Lower leg skin (tissue), 4 donors: Measurements from ENCODE around the gene RUFY3. TPM values are rescaled to one million over a fixed set of nuclear protein-coding genes. Genes with fewer than 3 reads are reported as not detected.
A peak's percentile ranks its signal among the peaks of the same experiment; 100 is the strongest.
"Not testable (repeated sequence)": the region's sequence is repeated elsewhere in the genome, so short reads cannot be mapped to it uniquely, and the experiment has no call there.

Source experiments
- DNase-seq, 2 donors: peaks; one replicate each; pipeline ENCODE4 v3.0.0-alpha.2; 2019; ENCODE audit warnings: low spot score in 2 of 2
- H3K4me3 ChIP-seq: fragments of 200-600 bp; sonication (generic); 2 replicates; pipeline ENCODE4 v1.5.1; 2017; ENCODE audit warnings: mild to moderate bottlenecking, low read depth; ENCODE audit not compliant: poor library complexity, severe bottlenecking
- CTCF ChIP-seq, 3 donors: fragments of 450-650 bp; IDR thresholded peaks; one replicate each; pipeline ENCODE4 v1.5.1; 2016; ENCODE audit warnings: antibody characterized with exemption in 3 of 3, mild to moderate bottlenecking in 3 of 3, moderate library complexity in 2 of 3
- POLR2A ChIP-seq, 2 donors: fragments of 450-650 bp; IDR thresholded peaks; one replicate each; pipeline ENCODE4 v1.6.1; 2016 to 2017; ENCODE audit warnings: antibody characterized with exemption in 2 of 2, mild to moderate bottlenecking in 1 of 2, moderate library complexity in 1 of 2
- WGBS, 2 donors: methylation state at CpG; one replicate each; pipeline ENCODE4 v1.1.5; 2018; 5-methylcytosine and 5-hydroxymethylcytosine counted together
- intact Hi-C: fragments of 100-400 bp; cut with DNase I; formaldehyde crosslinking; loops from one replicate; pipeline ENCODE4 v1.15.0; 2023; ENCODE audit warnings: low total_unique reads
- total RNA-seq, 4 donors: library from RNA; depleted of rRNA; stranded (reverse); fragments of >200 nt; gene quantifications; one replicate each; pipeline ENCODE4 v1.1.0, GENCODE V29; 2016

Gene RUFY3
- total RNA-seq, 4 donors from 2014 or later: 54.2 to 88.9 (median 65.7) TPM

- H3K4me3 ChIP-seq: no peak overlapping the region
- TF ChIP-seq POLR2A (IDR thresholded peaks at IDR 0.05): no peak
- TF ChIP-seq CTCF (IDR thresholded peaks at IDR 0.05): no peak
- intact Hi-C loops: no loop called here
- no peak for DNase-seq
These were observed 40.1 kb upstream of the RUFY3 start for GRCh38 chr4:70681704-70682103.

- WGBS, 2 donors: 80 to 84% methylated on average over 3 of the region's 3 CpGs
- H3K4me3 ChIP-seq, DNase-seq, intact Hi-C loops: not testable (repeated sequence)
These were observed 39.6 kb upstream of the RUFY3 start for GRCh38 chr4:70682142-70682541.

GRCh38 chr4:70687392-70687791 lies 34.4 kb upstream of the RUFY3 start:
- intact Hi-C loops: no loop called here
- no peak for TF ChIP-seq CTCF (IDR thresholded peaks at IDR 0.05)
- TF ChIP-seq POLR2A (IDR thresholded peaks at IDR 0.05): no peak
- 66 to 70% methylated on average over 13 of the region's 13 CpGs for WGBS, 2 donors
- peak overlapping the region; percentile 36 for H3K4me3 ChIP-seq
- DNase-seq: no peak

GRCh38 chr4:70687821-70688794 lies 33.7 kb upstream of the RUFY3 start, which contains the start of gene UTP3:
Gene UTP3, plus strand, starts transcription at chr4:70688532. Its CDS starts 146 bp downstream, at chr4:70688678.
- H3K4me3 ChIP-seq: peak within 1 kb of the TSS; percentile 89
- DNase-seq: peak; percentile 93 to 99
- intact Hi-C loops: no loop called here
- 0% methylated on average over 66 to 70 of the region's 70 CpGs for WGBS, 2 donors
- TF ChIP-seq POLR2A (IDR thresholded peaks at IDR 0.05) (no peak), CTCF (IDR thresholded peaks at IDR 0.05) (peak in 1 of 3 donors; percentile 96)

GRCh38 chr4:70688795-70689231 lies 33.0 kb upstream of the RUFY3 start:
- peak in 1 of 2 donors; percentile 65 for DNase-seq
- no peak for TF ChIP-seq CTCF (IDR thresholded peaks at IDR 0.05)
- TF ChIP-seq POLR2A (IDR thresholded peaks at IDR 0.05): no peak
- intact Hi-C loops: no loop called here
- 1 to 3% methylated on average over 19 of the region's 19 CpGs for WGBS, 2 donors
- H3K4me3 ChIP-seq: peak overlapping the region; percentile 89

- intact Hi-C loops: no loop called here
- WGBS, 2 donors: 83 to 88% methylated on average over 1 of the region's 1 CpG
These were observed 30.1 kb upstream of the RUFY3 start for GRCh38 chr4:70691661-70692060.

GRCh38 chr4:70694633-70695032 lies 27.1 kb upstream of the RUFY3 start:
- H3K4me3 ChIP-seq, intact Hi-C loops, DNase-seq: not testable (repeated sequence)
- 91 to 93% methylated on average over 7 of the region's 7 CpGs for whole genome bisulfite sequencing, 2 donors

More at GRCh38 chr4:70691661-70692060, 30.1 kb upstream of the RUFY3 start:
- no peak for DNase-seq
- H3K4me3 ChIP-seq: no peak overlapping the region
- TF ChIP-seq POLR2A (IDR thresholded peaks at IDR 0.05): no peak
- no peak for TF ChIP-seq CTCF (IDR thresholded peaks at IDR 0.05)

- DNase-seq, H3K4me3 ChIP-seq, intact Hi-C loops: not testable (repeated sequence)
- WGBS, 2 donors: 92 to 93% methylated on average over 8 of the region's 8 CpGs
These were observed 23.3 kb upstream of the RUFY3 start for GRCh38 chr4:70698435-70698834.
